ENCODE results near the gene ATG10. TPM values are rescaled to one million over a fixed set of nuclear protein-coding genes. Genes with fewer than 3 reads are reported as not detected.
"Not testable (repeated sequence)": the region's sequence is repeated elsewhere in the genome, so short reads cannot be mapped to it uniquely, and the experiment has no call there.

Gene ATG10
- polyA plus RNA-seq, 3 donors from 2014 or later = 11.1 to 14.4 (median 12.5) TPM

DNA sequence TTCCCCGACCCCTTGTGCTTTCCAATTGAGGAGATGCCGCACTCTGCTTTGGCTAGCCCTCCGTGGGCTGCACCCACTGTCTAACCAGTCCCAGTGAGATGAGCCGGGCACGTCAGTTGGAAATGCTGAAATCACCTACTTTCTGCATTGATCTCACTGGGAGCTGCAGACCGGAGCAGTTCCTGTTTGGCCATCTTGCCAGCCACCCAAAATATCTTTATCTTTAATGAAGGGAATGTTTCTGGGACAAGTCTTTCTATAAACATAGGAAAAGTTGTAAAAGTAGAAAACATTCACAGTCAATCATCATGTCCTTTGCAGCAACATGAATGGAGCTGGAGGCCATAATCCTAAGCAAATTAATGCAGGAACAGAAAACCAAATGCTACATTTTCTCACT, 158.8 kb downstream of the ATG10 start:
- Mint-ChIP-seq H3K4me1 (no peaks in the 10 kb centered on the region), H3K36me3 (peaks cover 16 to 35% (median 34%) of the 10 kb centered on the region in 3 donors), H3K4me3 (no peak overlapping the region), H3K9me3 (peaks cover 12 to 40% (median 35%) of the 10 kb centered on the region in 6 donors), H3K27ac (no peak overlapping the region), H3K27me3 (ENCODE audit: low read depth in 3 of 3) (peaks cover 0 to 4% (median 2%) of the 10 kb centered on the region in 3 donors)
- no peak for DNase-seq

DNA sequence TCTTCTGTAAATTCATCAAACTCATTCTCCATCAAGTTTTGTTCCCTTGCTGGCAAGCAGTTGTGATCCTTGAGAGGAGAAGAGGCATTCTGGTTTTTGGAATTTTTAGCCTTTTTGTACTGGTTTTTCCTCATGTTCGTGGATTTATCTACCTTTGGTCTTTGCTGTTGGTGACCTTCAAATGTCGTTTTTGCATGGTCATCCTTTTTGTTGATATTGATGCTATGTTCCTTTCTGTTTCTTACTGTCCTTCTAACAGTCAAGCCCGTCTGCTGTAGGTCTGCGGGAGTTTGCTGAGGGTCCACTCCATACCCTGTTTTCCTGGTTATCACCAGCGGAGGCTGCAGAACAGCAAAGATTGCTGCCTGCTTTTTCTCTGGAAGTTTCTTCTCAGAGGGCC, 165.4 kb downstream of the ATG10 start:
- DNase-seq = no peak
- H3K4me3 Mint-ChIP-seq = no peak overlapping the region
- peaks cover 12 to 39% (median 29%) of the 10 kb centered on the region in 6 donors for H3K9me3 Mint-ChIP-seq
- no peaks in the 10 kb centered on the region for H3K4me1 Mint-ChIP-seq
- H3K36me3 Mint-ChIP-seq = peaks cover 17 to 36% (median 34%) of the 10 kb centered on the region in 3 donors
- peaks cover 0 to 4% (median 0%) of the 10 kb centered on the region in 3 donors for H3K27me3 Mint-ChIP-seq (ENCODE audit: low read depth in 3 of 3)
- no peak overlapping the region for H3K27ac Mint-ChIP-seq

DNA sequence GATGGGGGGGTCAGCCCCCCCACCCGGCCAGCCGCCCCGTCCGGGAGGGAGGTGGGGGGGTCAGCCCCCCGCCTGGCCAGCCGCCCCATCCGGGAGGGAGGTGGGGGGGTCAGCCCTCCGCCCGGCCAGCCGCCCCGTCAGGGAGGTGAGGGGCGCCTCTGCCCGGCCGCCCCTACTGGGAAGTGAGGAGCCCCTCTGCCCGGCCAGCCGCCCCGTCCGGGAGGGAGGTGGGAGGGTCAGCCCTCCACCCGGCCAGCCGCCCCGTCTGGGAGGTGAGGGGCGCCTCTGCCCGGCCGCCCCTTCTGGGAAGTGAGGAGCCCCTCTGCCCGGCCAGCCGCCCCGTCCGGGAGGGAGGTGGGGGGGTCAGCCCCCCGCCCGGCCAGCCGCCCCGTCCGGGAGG, 168.0 kb downstream of the ATG10 start:
- not testable (repeated sequence) for H3K27me3 Mint-ChIP-seq (ENCODE audit: low read depth in 3 of 3); H3K27ac Mint-ChIP-seq; H3K4me1 Mint-ChIP-seq; DNase-seq; H3K4me3 Mint-ChIP-seq
- peaks cover 9 to 25% (median 19%) of the 10 kb centered on the region in 6 donors for H3K9me3 Mint-ChIP-seq
- H3K36me3 Mint-ChIP-seq = peaks cover 17 to 28% (median 23%) of the 10 kb centered on the region in 3 donors

DNA sequence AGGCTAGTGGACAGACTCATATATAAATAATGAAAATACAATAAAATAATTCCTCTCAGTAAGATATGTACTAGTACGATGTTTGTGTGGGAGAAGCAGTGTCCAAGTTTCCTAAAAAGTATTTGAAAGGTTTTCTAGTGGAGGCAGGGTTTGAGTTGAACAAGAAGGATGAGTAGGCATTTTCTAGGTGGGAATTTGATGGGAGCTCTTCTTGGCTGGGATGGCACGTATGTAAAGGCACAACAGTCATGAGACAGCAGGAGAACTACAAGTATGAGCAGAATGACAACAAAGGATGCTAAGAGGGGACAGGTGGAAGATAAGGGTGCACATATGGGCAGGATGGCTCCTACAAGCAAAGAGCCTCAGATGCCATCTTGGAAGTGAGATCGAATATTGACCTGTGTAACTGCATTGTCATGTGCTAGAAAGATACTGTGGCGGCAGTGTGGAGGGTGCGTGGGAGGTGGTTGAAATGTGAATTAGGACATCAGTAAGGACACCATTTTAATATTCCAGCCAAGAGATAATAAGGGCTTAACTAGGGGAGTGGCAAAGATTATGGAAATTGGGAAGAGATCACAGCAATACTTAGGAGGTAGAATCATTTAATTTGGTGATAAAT, 170.5 kb downstream of the ATG10 start:
- Mint-ChIP-seq H3K27me3 (ENCODE audit: low read depth in 3 of 3) (no peaks in the 10 kb centered on the region), H3K4me1 (no peaks in the 10 kb centered on the region), H3K4me3 (no peak overlapping the region), H3K27ac (no peak overlapping the region), H3K9me3 (peaks cover 0 to 3% (median 0%) of the 10 kb centered on the region in 6 donors), H3K36me3 (peaks cover 2 to 11% (median 6%) of the 10 kb centered on the region in 3 donors)
- no peak for DNase-seq

DNA sequence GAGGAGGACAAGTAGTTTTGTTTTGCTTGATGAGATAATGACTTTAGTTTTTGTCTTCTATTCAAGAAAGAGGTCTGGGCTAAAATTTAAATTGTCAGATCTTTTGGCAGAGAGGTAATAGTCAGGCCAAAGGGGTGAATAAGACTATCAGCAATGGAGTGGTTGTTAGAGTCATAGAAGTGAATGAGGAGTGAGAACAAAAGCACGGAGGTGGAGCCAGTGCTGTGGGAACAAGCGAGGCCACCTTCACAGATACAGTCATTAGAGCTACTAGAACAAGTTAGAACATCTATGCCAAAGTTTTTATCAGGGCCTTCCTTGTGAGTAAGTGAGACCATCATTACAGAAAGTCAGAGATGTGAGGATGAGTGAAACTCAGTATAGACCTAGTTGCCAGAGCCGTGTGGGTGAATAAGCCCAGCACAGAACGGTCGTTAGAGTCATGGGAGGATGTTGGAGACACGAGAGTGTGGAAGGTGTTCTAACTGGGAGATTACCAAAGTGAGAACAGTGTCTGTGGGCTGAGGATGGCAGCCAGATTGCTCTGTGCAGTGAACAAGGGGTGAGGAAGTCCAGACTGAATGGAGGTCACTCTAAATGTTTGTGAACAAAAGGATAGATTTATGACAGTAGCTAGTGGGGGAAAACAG, 171.2 kb downstream of the ATG10 start:
- Mint-ChIP-seq H3K36me3 (peaks cover 0 to 7% (median 6%) of the 10 kb centered on the region in 3 donors), H3K27me3 (ENCODE audit: low read depth in 3 of 3) (no peaks in the 10 kb centered on the region), H3K27ac (peak overlapping the region in 2 of 6 donors; percentile 15 to 28), H3K9me3 (peaks cover 0 to 3% (median 0%) of the 10 kb centered on the region in 6 donors), H3K4me1 (no peaks in the 10 kb centered on the region), H3K4me3 (no peak overlapping the region)
- DNase-seq = no peak

DNA sequence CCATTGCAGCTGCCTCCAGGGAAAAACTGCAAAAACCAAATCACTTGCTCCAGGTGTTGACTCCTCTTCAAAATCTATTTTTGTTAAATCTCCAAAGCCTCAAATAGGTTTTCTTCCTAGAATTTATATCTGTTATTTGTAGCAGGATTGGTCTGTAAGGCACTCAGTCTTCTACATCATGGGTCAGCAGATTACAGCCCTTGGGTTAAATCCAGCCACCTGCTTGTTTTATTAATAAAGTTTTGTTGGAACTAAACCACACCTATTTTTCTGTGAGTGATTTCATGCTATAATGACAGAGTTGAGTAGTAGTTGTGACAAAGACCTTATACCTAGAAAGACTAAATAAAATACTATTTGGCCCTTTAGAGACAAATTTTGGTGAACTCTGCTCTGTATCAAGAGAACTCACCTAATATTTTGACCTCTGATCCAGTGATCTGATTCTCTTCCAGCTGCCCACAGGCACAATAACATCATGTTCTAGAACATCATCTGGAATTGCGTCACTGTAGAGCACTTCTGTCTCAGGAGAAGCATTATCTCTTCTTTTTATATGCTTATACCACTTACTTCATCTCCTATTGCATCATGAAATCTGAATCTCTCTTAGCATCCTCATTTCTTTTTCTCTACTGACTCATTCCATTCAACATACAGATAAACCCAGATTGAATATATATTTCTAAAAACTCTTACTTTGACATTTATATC, 176.2 kb downstream of the ATG10 start:
- no peaks in the 10 kb centered on the region for H3K9me3 Mint-ChIP-seq
- DNase-seq = no peak
- no peaks in the 10 kb centered on the region for H3K4me1 Mint-ChIP-seq
- no peak overlapping the region for H3K4me3 Mint-ChIP-seq
- H3K27ac Mint-ChIP-seq = no peak overlapping the region
- peaks cover 0 to 12% (median 4%) of the 10 kb centered on the region in 3 donors for H3K36me3 Mint-ChIP-seq
- H3K27me3 Mint-ChIP-seq (ENCODE audit: low read depth in 3 of 3) = no peaks in the 10 kb centered on the region

DNA sequence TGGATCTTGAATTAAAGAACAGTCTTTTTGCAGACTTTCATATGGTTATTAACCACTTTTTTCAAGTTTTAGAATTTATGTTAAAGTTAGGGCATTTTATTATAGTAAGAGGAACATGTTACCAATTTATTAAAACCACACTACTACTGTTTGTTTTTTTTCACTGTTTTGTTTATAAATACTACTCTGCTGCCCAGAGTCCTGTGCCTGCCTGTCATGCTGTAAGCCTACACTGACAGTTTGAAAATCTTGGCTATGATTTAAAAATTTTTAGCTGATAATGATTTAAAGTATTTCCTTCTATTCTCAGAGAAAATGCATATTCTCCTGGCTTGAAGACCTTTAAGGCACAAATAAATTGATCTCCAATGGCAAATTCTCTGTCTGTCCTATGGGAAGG, 177.6 kb downstream of the ATG10 start:
- H3K4me3 Mint-ChIP-seq = no peak overlapping the region
- H3K9me3 Mint-ChIP-seq = no peaks in the 10 kb centered on the region
- peaks cover 0 to 12% (median 4%) of the 10 kb centered on the region in 3 donors for H3K36me3 Mint-ChIP-seq
- H3K27me3 Mint-ChIP-seq (ENCODE audit: low read depth in 3 of 3) = no peaks in the 10 kb centered on the region
- H3K27ac Mint-ChIP-seq = no peak overlapping the region
- H3K4me1 Mint-ChIP-seq = no peaks in the 10 kb centered on the region
- DNase-seq = no peak

DNA sequence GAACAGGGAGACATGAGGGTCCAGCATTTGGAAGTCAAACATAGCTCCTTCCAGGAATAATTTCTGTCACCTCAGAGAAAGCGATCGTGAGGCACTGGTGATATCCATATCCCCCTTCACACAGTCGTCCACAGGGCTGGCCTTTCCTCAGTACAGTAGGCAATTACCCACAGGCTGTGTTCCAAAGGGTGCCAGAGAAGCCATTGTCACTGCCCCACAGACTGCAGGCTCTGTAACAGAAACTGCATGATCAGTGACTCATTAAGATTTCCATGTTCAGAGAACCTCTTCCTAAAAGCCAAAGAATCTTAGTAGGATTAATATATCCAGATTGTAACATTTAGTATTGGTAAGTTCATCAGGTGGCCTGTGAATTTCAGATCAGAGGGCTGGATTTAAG, 178.7 kb downstream of the ATG10 start:
- Mint-ChIP-seq H3K4me1 (no peaks in the 10 kb centered on the region), H3K4me3 (no peak overlapping the region)

DNA sequence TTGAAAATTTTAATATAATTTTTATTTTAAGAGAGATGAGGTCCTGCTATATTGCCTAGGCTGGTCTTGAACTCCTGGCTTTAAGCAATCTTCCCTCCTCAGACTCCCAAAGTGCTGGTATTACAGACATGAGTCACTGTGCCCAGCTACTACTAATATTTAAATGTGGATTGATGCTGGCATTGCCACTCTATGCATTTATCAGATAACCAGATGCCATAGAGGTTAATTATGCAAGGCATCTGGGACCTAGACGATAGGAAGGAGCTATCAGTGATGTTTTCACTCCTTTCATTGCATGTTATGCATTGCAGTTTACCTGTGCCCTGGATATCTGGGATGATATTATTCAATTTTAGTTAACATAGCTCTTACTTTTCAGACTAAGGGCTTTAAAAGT, 179.4 kb downstream of the ATG10 start:
- Mint-ChIP-seq H3K36me3 (peaks cover 0 to 12% (median 4%) of the 10 kb centered on the region in 3 donors), H3K27me3 (ENCODE audit: low read depth in 3 of 3) (no peaks in the 10 kb centered on the region), H3K27ac (no peak overlapping the region), H3K4me3 (no peak overlapping the region), H3K9me3 (no peaks in the 10 kb centered on the region), H3K4me1 (no peaks in the 10 kb centered on the region)
- DNase-seq = no peak

More for the DNA sequence above, 178.7 kb downstream of the ATG10 start:
- no peak overlapping the region for H3K27ac Mint-ChIP-seq
- peaks cover 0 to 12% (median 4%) of the 10 kb centered on the region in 3 donors for H3K36me3 Mint-ChIP-seq
- no peak for DNase-seq
- no peaks in the 10 kb centered on the region for H3K27me3 Mint-ChIP-seq (ENCODE audit: low read depth in 3 of 3)
- H3K9me3 Mint-ChIP-seq = no peaks in the 10 kb centered on the region

DNA sequence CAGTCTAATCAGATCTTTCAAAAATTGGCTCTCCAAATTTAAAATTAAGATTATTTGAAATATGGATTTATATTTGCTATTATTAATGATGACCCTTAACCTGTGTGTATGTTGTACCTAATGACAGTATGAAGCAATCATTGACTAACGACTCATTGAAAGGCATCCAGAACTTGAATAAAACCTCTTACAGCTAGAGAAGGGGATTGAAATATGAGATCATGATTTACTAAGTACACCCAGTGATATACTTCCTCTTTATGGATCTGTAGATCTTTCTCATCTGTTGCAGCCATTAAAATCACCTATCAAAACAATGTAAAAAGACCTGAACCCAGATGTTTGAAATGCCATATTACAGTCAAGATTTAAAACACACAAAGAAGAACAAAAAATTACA, 179.8 kb downstream of the ATG10 start:
- Mint-ChIP-seq H3K4me1 (no peaks in the 10 kb centered on the region), H3K9me3 (no peaks in the 10 kb centered on the region)

DNA sequence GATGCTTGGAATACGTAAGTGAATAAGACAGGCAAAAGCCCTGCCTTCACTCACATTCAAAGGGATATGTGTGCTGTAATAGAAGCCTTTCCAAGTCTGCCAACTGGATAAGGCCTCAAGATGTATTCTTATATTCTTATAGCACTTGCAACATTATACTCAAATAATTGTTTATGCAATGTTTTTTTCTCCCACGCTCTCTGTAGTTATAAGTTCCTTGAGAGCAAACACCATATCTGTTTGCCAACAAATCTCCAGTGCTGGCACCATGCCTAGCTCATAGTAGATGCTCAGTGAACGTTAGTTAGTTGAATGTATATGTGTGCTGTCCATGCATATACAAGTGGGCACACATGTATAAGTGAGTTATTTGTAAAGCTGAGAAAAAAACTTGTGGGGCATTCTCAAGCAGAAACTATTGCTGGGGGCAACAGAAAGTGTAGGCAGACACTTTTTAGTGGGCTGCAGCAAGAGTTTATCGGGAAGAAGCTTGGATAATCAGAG, 181.2 kb downstream of the ATG10 start:
- H3K9me3 Mint-ChIP-seq = no peaks in the 10 kb centered on the region
- H3K4me1 Mint-ChIP-seq = no peaks in the 10 kb centered on the region
- H3K4me3 Mint-ChIP-seq = no peak overlapping the region
- H3K27ac Mint-ChIP-seq = no peak overlapping the region
- H3K27me3 Mint-ChIP-seq (ENCODE audit: low read depth in 3 of 3) = no peaks in the 10 kb centered on the region
- peaks cover 0 to 6% (median 0%) of the 10 kb centered on the region in 3 donors for H3K36me3 Mint-ChIP-seq
- DNase-seq = no peak

More for the DNA sequence above, 179.8 kb downstream of the ATG10 start:
- Mint-ChIP-seq H3K27ac (no peak overlapping the region), H3K4me3 (no peak overlapping the region), H3K27me3 (ENCODE audit: low read depth in 3 of 3) (no peaks in the 10 kb centered on the region), H3K36me3 (peaks cover 0 to 7% (median 4%) of the 10 kb centered on the region in 3 donors)
- no peak for DNase-seq

DNA sequence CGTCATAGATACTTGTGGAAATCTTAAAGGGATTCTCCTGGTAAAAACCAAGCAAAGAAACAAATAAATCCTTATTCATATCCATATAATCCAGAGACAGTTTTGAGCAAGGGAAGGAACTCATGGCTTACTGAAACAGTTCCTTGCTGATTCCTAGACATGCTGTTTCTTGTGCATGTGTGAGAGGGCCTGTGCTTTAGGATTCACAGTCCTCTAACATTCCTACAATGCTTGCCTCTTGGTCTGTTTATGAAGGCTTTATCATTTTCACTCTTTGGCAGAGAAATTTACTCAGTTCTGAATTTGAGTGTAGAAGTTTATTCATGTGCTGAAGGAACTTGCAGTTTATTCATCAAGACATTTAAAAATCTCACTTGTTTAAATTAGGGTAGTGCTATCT, 183.0 kb downstream of the ATG10 start:
- Mint-ChIP-seq H3K4me1 (no peaks in the 10 kb centered on the region), H3K4me3 (no peak overlapping the region), H3K27ac (no peak overlapping the region), H3K9me3 (no peaks in the 10 kb centered on the region), H3K27me3 (ENCODE audit: low read depth in 3 of 3) (no peaks in the 10 kb centered on the region), H3K36me3 (no peaks in the 10 kb centered on the region)
- DNase-seq = no peak

DNA sequence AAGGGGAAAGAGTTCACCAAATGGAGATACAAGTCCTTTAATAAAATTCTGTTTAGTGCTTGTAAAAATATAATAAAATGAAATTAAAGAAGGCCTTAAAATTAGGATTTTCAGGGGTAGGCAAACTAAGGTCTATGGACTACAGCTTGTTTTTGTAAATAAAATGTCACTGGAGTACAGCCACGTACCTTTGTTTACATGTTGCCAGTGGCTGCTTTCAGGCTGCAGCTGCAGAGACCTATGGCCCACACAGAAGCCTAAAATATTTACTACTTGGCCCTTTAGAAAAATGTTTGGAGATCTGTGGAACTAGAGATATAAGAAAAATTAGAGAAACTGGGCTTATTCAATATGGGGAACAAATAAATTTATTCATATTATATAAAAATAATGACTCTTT, 183.5 kb downstream of the ATG10 start:
- H3K4me3 Mint-ChIP-seq = no peak overlapping the region
- H3K27me3 Mint-ChIP-seq (ENCODE audit: low read depth in 3 of 3) = peaks cover 0 to 2% (median 0%) of the 10 kb centered on the region in 3 donors
- H3K36me3 Mint-ChIP-seq = no peaks in the 10 kb centered on the region
- no peak for DNase-seq
- H3K27ac Mint-ChIP-seq = no peak overlapping the region
- no peaks in the 10 kb centered on the region for H3K9me3 Mint-ChIP-seq
- H3K4me1 Mint-ChIP-seq = no peaks in the 10 kb centered on the region

DNA sequence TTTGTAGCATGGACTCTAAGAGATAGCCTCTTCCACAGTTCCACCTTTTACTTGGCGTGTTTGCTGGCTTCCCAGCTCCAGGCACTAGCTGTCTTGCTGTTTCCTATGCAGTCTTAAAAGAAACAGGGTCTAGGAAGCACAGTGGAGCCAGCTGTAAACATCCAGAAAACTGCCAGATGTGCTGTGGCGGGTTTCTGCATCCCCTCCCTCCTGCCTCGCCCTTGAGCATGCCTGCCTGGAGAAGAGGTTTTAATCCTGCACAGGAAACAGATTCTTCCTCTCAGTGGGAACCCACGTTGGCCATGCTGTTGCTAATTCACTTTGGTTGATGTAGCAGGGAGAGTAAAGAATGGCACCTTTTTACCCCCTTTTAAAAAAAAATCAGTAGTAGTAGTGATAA, 185.1 kb downstream of the ATG10 start:
- Mint-ChIP-seq H3K36me3 (no peaks in the 10 kb centered on the region), H3K9me3 (no peaks in the 10 kb centered on the region), H3K27ac (no peak overlapping the region), H3K27me3 (ENCODE audit: low read depth in 3 of 3) (peaks cover 0 to 2% (median 0%) of the 10 kb centered on the region in 3 donors), H3K4me1 (no peaks in the 10 kb centered on the region), H3K4me3 (no peak overlapping the region)
- DNase-seq = no peak

All from immature natural killer cell (primary cell).